Activated T-cell treated with anti-CD3 and anti-CD28 coated beads for 24 hours (primary cell): ENCODE data around the gene PLCXD1.

Source experiments
- DNase-seq: peaks from one replicate; pipeline ENCODE4 v3.0.0-alpha.2; 2020; ENCODE audit warnings: low read depth

PLCXD1 gene

DNA sequence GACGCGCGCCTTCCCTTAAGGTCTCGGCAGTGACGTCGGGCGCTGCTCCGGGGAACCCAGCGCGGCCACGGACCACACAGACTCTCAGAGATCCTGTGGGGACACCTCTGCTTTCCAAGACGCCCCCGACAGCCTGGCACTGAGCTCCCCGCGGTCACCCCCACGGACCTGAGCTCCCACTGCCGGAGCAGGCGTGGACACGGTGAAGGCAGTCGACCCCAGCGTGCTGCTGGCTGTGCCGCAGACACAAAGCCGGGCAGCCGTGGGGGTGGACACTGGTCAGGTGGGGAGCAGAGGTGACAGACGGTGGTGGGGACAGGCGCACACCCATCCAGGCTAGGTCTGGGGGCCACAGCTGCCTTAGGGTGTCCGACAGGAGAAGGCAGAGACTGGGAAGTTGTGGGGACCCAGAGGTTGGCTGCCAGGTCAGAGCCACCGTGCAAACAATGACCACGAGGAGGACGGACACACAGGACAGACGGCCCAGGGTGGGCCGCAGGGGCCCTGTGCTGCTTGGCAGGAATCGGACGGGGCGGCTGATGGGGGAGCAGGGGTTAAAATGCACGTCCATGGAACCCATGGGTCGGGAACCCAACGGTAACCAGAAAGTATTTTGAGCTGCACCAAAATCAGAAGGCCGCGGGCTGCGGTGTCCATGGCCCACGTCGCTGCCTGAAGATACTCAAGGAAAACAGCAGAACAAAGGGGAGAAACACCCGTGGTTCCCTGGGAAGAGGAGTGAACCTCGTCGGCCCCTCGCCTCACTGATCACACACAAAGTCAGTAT lies 54.0 kb downstream of the PLCXD1 start:
- no peak for DNase-seq

- DNase-seq = no peak
These were observed 54.6 kb downstream of the PLCXD1 start for GRCh38 chrX:335758-336155.

DNA sequence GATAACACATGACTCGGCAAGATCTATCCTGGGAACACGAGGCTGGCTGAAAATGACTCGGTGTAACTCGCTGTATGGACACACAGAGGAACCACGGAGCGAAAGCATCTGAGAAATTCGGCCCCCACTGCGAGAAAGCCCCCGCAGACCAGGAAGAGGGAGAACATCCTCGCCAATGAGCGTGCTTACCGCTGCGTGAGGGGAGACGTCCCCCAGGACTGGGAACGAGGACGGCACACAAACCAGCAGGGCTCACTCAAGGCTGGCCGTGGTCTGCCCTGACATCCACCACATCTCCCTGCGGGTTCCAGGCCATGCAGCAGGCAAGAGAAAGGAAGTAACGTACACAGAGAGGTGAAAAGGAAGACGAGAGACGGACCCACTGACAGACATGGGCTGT lies 55.0 kb downstream of the PLCXD1 start:
- no peak for DNase-seq

- no peak for DNase-seq
These were observed 56.2 kb downstream of the PLCXD1 start for GRCh38 chrX:337331-337831.

GRCh38 chrX:338281-338835 lies 57.2 kb downstream of the PLCXD1 start:
- DNase-seq = no peak

- DNase-seq = no peak
These were observed 57.7 kb downstream of the PLCXD1 start for GRCh38 chrX:338836-339400.

GRCh38 chrX:340121-340520 lies 58.9 kb downstream of the PLCXD1 start:
- DNase-seq = no peak

DNA sequence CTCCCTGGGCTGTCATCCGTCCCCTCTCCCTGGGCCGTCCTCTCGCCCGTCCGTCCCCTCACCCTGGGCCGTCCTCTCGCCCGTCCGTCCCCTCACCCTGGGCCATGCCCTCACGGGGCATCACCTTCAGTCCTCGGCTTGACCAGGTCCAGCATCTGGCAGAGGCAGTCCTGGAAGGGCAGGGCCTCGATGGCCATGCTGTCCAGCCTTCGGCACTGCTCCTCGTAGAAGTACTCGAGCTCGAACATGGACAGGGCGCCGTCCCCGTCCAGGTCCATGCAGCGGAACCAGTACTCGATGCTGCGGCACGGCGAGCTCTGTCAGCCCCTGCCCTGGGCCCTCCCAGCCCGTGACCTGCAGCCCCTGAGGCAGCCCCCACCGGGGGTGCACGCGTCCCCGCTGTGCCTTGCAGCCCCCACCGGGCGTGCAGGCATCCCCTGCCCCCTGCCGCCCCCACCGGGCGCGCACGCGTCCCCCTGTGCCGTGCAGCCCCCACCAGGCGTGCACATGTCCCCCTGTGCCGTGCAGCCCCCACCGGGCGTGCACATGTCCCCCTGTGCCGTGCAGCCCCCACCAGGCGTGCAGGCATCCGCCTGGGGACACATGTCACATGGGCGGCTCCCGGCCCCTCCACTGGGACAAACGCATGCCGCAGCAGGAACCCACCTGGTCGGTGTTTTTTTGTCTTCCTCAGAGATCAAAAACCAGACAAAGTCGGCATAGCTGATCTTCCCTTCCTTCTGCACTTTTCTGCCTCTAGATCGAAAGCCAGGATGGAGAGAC lies 59.7 kb downstream of the PLCXD1 start:
- DNase-seq = no peak

DNA sequence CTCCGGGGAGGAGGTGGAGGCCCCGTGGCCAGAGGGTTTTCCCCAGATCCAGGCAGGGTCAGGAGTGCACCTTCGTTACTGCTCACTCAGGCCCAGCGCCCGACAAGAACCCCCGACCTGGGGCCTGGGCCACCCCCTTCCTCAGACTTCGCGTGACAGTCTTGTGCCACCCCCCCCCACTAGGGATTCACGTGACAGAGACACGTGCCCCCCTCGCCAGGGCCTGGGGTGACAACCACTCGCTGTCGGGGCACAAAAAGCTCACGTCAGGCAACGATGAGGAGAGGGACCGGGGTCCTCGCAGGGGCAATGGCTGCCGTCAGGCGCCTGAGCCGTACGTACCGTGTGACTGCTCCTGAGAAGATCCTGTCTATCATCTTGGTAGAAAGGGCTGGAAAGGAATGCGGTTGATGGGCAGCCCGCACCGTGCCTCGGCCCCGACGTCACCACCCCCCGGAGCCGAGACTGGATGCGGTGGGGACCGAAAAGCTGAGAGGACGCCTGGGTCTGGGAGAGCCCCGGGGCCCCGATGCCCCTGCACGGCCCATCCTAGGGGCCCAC lies 60.4 kb downstream of the PLCXD1 start:
- DNase-seq = no peak

DNA sequence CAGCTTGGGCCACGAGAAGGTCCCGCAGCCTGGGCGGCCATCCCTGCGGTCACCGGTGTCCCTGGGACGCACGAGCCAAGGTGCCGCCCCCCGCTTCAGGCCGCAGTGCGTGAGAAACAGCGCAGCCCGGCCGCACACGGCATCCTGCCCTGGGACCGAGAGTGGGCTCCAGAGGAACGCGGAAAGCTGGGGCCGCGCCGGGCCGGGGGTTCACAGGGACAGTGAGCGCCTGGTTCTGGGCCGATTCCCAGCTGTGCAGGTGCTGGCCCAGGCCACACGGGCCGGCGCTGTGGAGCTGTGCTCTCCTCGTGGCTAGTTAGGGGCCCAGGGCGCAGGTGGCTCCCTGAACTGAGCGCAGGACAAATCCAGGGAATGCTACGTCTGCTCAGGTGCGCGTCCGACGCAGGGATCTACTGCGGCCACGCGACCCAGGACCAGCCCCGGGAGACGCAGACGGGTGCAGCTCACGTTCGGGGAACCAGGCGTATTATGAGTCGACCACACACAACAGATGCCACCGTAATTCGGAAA lies 63.3 kb downstream of the PLCXD1 start:
- DNase-seq = no peak

DNA sequence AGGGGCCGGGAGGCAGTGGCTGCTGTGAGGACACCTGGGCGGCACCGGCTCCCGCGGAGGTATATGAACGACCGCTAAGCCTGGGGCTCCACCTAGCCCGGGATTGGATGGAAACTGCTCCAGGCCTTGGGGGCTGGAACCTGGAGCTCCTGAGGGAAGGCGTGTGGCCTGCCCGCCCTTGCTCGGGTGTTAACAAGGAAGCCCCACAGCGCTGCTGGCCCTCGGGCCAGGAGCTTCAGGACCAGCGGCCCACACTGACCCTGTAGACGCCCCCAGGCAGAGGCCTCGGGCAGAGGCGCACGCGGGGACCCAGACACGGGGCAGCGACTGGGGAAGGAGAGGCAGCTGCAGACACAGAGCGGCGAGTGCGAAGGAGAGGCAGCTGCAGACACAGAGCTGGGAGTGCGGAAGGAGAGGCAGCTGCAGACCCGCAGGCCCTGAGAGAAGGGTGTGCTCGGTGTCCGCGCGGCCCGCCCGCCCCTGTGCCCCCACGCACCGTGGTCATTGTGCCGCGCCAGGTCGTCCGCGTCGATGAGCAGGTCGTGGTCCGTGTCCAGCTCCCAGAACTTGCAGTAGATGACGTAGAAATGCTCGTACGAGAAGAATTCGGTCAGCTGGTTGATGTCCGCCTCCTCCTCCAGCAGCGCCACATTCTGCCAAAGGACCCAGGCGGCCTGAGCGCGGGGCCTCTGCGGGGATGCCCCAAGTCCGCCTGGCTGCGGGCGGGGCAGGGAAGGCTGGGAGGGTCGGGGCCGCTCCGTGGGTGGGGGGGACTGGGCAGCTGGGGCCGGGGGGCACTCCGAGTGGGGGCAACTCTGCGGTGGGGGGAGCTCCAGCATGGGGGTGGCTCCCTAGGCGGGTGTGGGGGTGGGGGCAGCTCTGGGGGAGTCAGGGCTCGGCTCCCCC lies 64.1 kb downstream of the PLCXD1 start:
- no peak for DNase-seq

DNA sequence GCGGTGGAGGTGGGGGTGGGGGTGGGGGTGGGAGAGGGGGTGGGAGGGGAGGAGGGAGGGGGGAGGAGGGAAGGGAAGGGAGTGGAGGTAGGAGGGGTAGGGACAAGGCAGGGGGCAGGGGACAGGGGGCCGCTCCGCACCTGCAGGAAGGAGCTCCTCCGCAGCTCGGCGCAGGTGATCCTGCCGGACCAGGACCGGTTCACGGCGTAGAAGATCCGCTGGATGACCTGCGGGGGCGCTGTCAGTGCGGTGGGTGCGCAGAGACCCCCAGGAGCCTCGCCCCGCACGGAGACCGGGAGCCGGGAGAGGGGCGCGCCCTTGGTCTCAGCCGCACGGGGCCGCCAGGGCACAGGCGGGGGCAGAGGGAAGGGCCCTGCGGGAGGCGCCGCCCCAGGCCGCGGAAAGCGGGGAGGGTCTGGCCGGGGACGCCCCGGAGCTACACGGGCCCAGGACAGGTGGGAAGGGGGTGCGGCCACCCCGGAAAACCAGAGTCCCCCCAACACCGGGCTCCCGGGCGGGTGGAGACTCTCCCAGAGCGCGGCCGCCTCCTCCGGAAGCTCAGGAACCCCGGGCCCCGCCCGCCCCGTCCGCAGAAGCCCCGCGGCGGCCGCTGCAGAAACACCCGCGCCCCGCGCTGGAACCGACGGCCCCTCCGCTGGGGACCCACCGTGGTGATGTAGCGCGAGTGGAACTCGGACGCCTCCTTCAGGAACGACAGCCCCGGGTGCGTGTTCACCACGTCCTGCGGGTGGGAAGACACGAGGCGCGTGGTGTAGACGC lies 65.0 kb downstream of the PLCXD1 start:
- DNase-seq = no peak

DNA sequence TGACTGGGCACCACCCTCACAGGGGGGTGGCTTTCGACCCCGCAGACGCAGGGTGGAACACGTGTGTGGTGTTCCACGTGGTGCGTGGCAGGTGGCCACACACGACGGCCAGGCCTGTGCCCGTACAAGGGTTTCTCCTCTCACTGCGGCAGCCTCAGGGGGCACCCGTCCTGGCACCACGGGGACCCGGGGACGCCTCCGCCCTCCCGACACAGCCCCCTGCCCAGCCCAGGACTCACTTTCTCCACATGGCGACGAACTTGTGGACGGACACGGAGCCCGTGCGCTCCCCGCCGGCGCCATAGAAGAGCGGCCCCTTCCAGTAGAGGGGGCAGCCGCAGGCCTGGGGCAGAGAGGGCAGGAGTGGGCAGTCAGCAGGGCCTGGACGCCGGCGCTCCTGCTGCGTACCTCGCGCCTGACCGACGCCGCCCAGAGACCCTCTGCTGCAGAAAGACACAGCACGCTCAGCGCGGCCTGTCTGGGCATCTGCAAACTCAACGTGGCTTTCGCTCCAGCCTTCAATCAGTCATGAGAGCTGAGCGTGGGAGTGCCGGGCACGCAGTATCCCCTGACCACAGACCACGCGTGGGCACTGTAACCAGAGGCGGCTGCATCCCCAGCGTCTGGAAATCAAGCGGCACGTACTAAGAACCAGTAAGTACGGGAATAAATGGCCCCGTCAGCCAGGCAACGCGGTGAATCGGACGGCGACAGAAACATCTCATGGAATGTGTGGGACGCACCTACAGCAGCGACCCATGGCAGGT lies 66.4 kb downstream of the PLCXD1 start:
- DNase-seq = no peak

GRCh38 chrX:348461-349117 lies 67.4 kb downstream of the PLCXD1 start:
- no peak for DNase-seq

- DNase-seq = no peak
These were observed 68.0 kb downstream of the PLCXD1 start for GRCh38 chrX:349196-349595.

DNA sequence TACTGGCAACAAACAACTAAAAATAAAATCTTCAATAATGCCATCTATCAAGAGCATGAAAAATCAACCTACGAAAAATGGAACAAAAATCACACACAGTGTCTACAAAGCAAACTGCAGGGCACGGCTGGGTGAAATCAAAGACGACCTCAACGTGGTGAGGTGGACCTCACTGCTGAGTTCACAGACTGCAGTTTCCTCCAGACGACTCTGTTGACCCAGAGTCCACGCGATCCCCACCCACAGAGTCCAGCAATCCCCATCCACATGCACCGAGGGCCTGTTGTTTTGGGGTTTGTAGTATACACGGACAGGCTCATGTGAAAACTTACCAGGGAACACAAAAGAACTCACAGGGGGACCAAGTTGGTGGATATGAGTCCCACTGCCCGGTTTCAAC lies 68.5 kb downstream of the PLCXD1 start:
- DNase-seq = no peak

DNA sequence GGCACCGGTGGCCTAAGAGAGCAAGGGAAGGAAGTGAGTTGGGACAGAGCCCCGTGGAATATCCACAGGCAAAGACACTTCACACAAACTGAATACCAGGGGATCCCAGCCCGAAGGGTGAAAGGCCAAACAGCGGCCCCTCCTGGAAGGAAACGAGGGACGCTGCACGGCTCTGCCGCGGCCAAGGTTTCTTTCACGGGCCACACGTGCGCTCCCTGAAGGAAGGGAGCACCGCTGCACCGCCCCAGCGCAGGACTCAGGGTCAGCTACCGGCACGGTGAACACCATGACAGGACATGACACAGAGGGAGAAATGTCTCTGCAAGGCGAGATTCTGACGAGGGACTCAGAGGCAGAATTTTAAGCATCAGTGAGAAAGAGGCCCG lies 69.0 kb downstream of the PLCXD1 start:
- DNase-seq = no peak

GRCh38 chrX:350534-351323 lies 69.5 kb downstream of the PLCXD1 start:
- DNase-seq = no peak
